Keratinocyte (primary cell): ENCODE measurements around the gene COMMD7. TPM values are rescaled to one million over a fixed set of nuclear protein-coding genes. Genes with fewer than 3 reads are reported as not detected.

Experiments
- DNase-seq: peaks from one replicate; pipeline ENCODE4 v3.0.0-alpha.2; 2011; ENCODE audit warnings: low read depth, missing footprints, low spot score
- FAIRE-seq: peaks from 2 replicates; lab custom pipeline; 2011; peaks lifted over from hg19 to GRCh38; lab: Jason Lieb, UNC
- H2AFZ ChIP-seq: 2 replicates; pipeline ENCODE4 v1.6.0; 2012; ENCODE audit warnings: low read length, control low read depth, inconsistent platforms; ENCODE audit not compliant: control insufficient read depth
- H3K27ac ChIP-seq: 2 replicates; pipeline ENCODE4 v1.5.1; 2011; ENCODE audit warnings: low read length; ENCODE audit not compliant: control insufficient read depth, insufficient read depth
- H3K27me3 ChIP-seq: 3 replicates; pipeline ENCODE4 v1.6.0; 2011; ENCODE audit warnings: low read length; ENCODE audit not compliant: control insufficient read depth, insufficient read depth; ENCODE audit errors: extremely low read depth
- H3K36me3 ChIP-seq, 2 experiments: 2 replicates in 1 of 2; 3 replicates in 1 of 2; pipeline ENCODE4 v1.5.1; 2011; ENCODE audit warnings: low read length in 2 of 2, mild to moderate bottlenecking in 1 of 2; ENCODE audit not compliant: control insufficient read depth in 2 of 2, insufficient read depth in 2 of 2; ENCODE audit errors: extremely low read depth in 1 of 2
- H3K4me1 ChIP-seq: 3 replicates; pipeline ENCODE4 v1.5.1; 2011; ENCODE audit warnings: low read length; ENCODE audit not compliant: control insufficient read depth, insufficient read depth; ENCODE audit errors: extremely low read depth
- H3K4me2 ChIP-seq: 3 replicates; pipeline ENCODE4 v1.6.0; 2011; ENCODE audit warnings: low read depth, low read length; ENCODE audit not compliant: control insufficient read depth, insufficient read depth; ENCODE audit errors: extremely low read depth
- H3K4me3 ChIP-seq, 3 experiments: fragments of 200-600 bp in 1 of 3; sonication (generic) in 1 of 3; 2 replicates in 2 of 3; 3 replicates in 1 of 3; pipeline ENCODE4 v1.5.1; 2011 to 2016; ENCODE audit warnings: low read length in 3 of 3, mild to moderate bottlenecking in 3 of 3, control low read depth in 2 of 3, inconsistent platforms in 1 of 3, low read depth in 1 of 3, mixed read lengths in 1 of 3, mixed run types in 1 of 3, moderate library complexity in 1 of 3; ENCODE audit not compliant: control insufficient read depth in 2 of 3, insufficient read depth in 2 of 3; ENCODE audit errors: extremely low read depth in 1 of 3
- H3K79me2 ChIP-seq: 2 replicates; pipeline ENCODE4 v1.6.0; 2012; ENCODE audit warnings: low read length; ENCODE audit not compliant: control insufficient read depth, insufficient read depth
- H3K9ac ChIP-seq: 3 replicates; pipeline ENCODE4 v1.6.0; 2011; ENCODE audit warnings: low read length; ENCODE audit not compliant: control insufficient read depth, insufficient read depth; ENCODE audit errors: extremely low read depth
- H3K9me1 ChIP-seq: 3 replicates; pipeline ENCODE4 v1.6.0; 2011; ENCODE audit warnings: low read length; ENCODE audit not compliant: control insufficient read depth, insufficient read depth; ENCODE audit errors: extremely low read depth
- H3K9me3 ChIP-seq: 2 replicates; pipeline ENCODE4 v1.5.1; 2012; ENCODE audit warnings: low read depth, low read length; ENCODE audit not compliant: control insufficient read depth
- H4K20me1 ChIP-seq: 3 replicates; pipeline ENCODE4 v1.6.0; 2011; ENCODE audit warnings: low read length; ENCODE audit not compliant: control insufficient read depth, insufficient read depth; ENCODE audit errors: extremely low read depth
- EZH2 ChIP-seq: IDR thresholded peaks from one replicate; pipeline ENCODE4 v1.6.1; 2012; ENCODE audit warnings: inconsistent platforms, mild to moderate bottlenecking, low read length, moderate library complexity
- dilution Hi-C: fragments of 300-500 bp; cut with MboI; formaldehyde crosslinking; loops from one replicate; pipeline ENCODE4 v1.7.0; 2020; ENCODE audit warnings: low sequenced_read_pairs; ENCODE audit not compliant: extremely low pct_ligation_motif_present
- polyA plus RNA-seq, 5 experiments: library from polyadenylated mRNA; depleted of rRNA in 3 of 5; stranded (reverse) in 3 of 5; stranded (forward) in 1 of 5; unstranded in 1 of 5; fragments of >200 nt; gene quantifications; 1 replicate in 1 of 5; 2 replicates in 3 of 5; 3 replicates in 1 of 5; pipeline versions ENCODE4 v1.2.1 to v1.2.3, GENCODE V29; 2011 to 2012; ENCODE audit warnings: missing spikeins in 2 of 5, low read depth in 1 of 5, low replicate concordance in 1 of 5
- TF ChIP-seq, protein P1 (sequence below), 3 experiments: IDR thresholded peaks in 1 of 3; conservative IDR thresholded peaks in 1 of 3; optimal IDR thresholded peaks in 1 of 3; 2 replicates in 2 of 3; 3 replicates in 1 of 3; pipeline versions ENCODE3 to v1.5.1; 2011; ENCODE audit warnings: low read length in 3 of 3, mild to moderate bottlenecking in 3 of 3, moderate library complexity in 2 of 3, control low read depth in 1 of 3, inconsistent platforms in 1 of 3; ENCODE audit not compliant: insufficient read depth in 2 of 3; ENCODE audit errors: extremely low read depth in 1 of 3

Gene COMMD7
- polyA plus RNA-seq, 1 donor (not counting 4 experiments of a cell fraction or from before 2014, with no cell fraction given), result 39.9 TPM

DNA sequence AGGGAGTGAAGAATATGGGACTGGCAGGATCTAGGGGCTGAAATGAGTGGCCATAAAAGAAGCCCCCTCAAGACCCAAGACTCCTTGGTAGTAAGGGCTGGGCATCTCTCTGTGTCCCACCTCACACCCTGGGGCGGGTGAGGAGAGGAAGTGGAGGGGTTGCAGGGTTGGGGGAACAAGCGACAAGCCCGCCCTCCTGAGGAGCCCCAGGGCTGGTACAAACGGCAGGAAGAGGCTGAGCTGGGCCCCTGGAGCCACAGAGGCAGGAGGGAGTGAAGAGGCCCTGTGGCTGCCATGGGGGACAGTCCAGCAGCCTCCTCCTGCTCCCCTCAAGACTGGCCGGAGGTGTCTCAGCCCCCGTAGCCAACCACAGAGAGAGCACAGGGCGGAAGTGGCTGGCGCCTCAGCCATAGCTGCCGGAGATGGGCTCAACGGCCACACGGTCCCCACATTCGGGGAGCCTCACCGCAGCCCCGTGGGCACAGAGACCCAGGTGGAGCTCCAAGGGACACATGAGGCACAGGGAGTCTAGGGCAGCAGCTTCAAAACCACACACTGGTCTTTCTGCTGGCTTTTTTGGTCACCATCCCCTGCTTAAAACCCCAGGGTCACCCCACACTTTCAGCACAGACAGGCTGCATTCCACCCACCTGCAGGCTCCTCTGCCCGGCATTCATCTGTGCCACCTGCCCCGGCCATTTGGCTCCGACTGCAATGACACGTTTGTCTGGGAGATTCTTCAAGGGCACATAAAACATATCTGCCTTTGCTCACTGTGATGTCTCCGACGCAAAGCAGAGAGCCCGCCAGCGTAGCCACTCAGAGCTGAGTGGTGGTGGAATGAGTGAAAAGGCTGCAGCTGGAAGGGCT, 70.0 kb downstream of the COMMD7 start:
- H3K9me3 ChIP-seq, result no peaks in the 10 kb centered on the region
- H2AFZ ChIP-seq, result no peak overlapping the region
- H3K4me3 ChIP-seq, result no peak overlapping the region
- no peak for DNase-seq
- H3K27ac ChIP-seq, result no peak overlapping the region
- no peaks in the 10 kb centered on the region for H3K9me1 ChIP-seq
- no peak overlapping the region for H3K9ac ChIP-seq
- no peak for FAIRE-seq
- H3K27me3 ChIP-seq, result no peaks in the 10 kb centered on the region
- H3K36me3 ChIP-seq, result no peaks in the 10 kb centered on the region
- no peak for TF ChIP-seq EZH2
- TF ChIP-seq, protein P1, sequence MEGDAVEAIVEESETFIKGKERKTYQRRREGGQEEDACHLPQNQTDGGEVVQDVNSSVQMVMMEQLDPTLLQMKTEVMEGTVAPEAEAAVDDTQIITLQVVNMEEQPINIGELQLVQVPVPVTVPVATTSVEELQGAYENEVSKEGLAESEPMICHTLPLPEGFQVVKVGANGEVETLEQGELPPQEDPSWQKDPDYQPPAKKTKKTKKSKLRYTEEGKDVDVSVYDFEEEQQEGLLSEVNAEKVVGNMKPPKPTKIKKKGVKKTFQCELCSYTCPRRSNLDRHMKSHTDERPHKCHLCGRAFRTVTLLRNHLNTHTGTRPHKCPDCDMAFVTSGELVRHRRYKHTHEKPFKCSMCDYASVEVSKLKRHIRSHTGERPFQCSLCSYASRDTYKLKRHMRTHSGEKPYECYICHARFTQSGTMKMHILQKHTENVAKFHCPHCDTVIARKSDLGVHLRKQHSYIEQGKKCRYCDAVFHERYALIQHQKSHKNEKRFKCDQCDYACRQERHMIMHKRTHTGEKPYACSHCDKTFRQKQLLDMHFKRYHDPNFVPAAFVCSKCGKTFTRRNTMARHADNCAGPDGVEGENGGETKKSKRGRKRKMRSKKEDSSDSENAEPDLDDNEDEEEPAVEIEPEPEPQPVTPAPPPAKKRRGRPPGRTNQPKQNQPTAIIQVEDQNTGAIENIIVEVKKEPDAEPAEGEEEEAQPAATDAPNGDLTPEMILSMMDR (optimal IDR thresholded peaks at IDR 0.05 in 1 of 3, IDR thresholded peaks at IDR 0.05 in 1 of 3, conservative IDR thresholded peaks at IDR 0.05 in 1 of 3; ENCODE audit: extremely low read depth in 1 of 3, insufficient read depth in 2 of 3, low read length in 3 of 3), result no peak
- dilution Hi-C loops, result no loop called here
- no peaks in the 10 kb centered on the region for H4K20me1 ChIP-seq
- no peak overlapping the region for H3K4me2 ChIP-seq
- H3K79me2 ChIP-seq, result no peaks in the 10 kb centered on the region
- H3K4me1 ChIP-seq, result peaks cover 7% of the 10 kb centered on the region

DNA sequence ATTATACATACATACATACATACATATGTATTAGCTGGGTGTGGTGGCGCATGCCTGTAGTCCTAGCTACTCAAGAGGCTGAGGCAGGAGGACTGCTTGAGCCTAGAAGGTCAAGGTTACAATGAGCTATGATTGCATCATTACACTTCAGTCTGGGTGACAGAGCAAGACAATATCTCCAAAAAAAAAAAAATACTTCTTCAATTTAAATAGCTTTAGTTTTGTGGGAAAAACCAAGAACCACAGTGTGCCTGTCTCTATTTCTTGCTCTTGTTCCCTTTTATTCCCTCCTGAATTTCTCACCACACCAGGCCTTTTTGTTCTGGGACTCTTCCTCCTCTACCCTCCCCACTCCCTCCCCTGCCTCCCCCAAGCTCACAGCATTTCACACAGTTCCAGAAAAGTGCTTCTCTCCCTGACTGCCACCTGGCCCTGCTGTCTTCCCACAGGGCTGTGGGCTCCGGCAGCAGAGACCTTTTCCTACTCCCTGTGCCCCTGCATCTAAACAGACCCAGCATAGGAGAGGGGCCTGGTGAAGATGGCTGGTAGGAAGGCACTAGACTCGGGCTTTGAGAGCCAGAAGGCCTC, 70.8 kb downstream of the COMMD7 start:
- Histone ChIP-seq H2AFZ (no peak overlapping the region), H3K9me1 (no peaks in the 10 kb centered on the region), H4K20me1 (no peaks in the 10 kb centered on the region), H3K27me3 (no peaks in the 10 kb centered on the region), H3K27ac (no peak overlapping the region), H3K4me2 (no peak overlapping the region), H3K4me3 (no peak overlapping the region), H3K9me3 (no peaks in the 10 kb centered on the region), H3K36me3 (no peaks in the 10 kb centered on the region), H3K79me2 (no peaks in the 10 kb centered on the region), H3K9ac (no peak overlapping the region), H3K4me1 (peaks cover 6% of the 10 kb centered on the region)
- TF ChIP-seq, protein P1 (optimal IDR thresholded peaks at IDR 0.05 in 1 of 3, IDR thresholded peaks at IDR 0.05 in 1 of 3, conservative IDR thresholded peaks at IDR 0.05 in 1 of 3; ENCODE audit: extremely low read depth in 1 of 3, insufficient read depth in 2 of 3, low read length in 3 of 3), result no peak
- no peak for TF ChIP-seq EZH2
- dilution Hi-C loops, result no loop called here
- no peak for DNase-seq
- no peak for FAIRE-seq
